Endothelial cell of umbilical vein (primary cell): ENCODE measurements around the gene UNC119B. TPM values are rescaled to one million over a fixed set of nuclear protein-coding genes. Genes with fewer than 3 reads are reported as not detected.

Experiments
- BruUV-seq: library from RNA; stranded (reverse); fragments of 400-500 nt; replicated peaks from 2 replicates; lab custom pipeline; 2021; lab: Mats Ljungman, UMichigan
- CTCF ChIA-PET: fragments of 300-600, 350-600 bp; sonication (Branson Sonifier 250); formaldehyde crosslinking; loops from one replicate; lab custom pipeline; 2021; ENCODE audit warnings: antibody characterized with exemption, inconsistent platforms; lab: Charles Lee
- POLR2A ChIA-PET: fragments of 300-600, 350-600 bp; sonication (Branson Sonifier 250); formaldehyde crosslinking; loops from one replicate; lab custom pipeline; 2021; ENCODE audit warnings: antibody characterized with exemption, inconsistent platforms; lab: Charles Lee
- DNase-seq: peaks from one replicate; pipeline ENCODE4 v3.0.0-alpha.2; 2011; ENCODE audit warnings: low read depth, low spot score
- FAIRE-seq: peaks from 2 replicates; lab custom pipeline; 2011; peaks lifted over from hg19 to GRCh38; lab: Jason Lieb, UNC
- H2AFZ ChIP-seq: 2 replicates; pipeline ENCODE4 v1.6.0; 2012; ENCODE audit warnings: low read depth, low read length, control low read depth, inconsistent platforms
- H3K27ac ChIP-seq: 2 replicates; pipeline ENCODE4 v1.5.1; 2011; ENCODE audit warnings: low read depth, mild to moderate bottlenecking, control low read depth, low read length, moderate library complexity; ENCODE audit not compliant: insufficient read depth
- H3K27me3 ChIP-seq, 2 experiments: 2 replicates each; pipeline versions ENCODE4 v1.6.0 to v1.6.1; 2011; ENCODE audit warnings: low read length in 2 of 2, mixed read lengths in 1 of 2; ENCODE audit not compliant: control insufficient read depth in 2 of 2, insufficient read depth in 2 of 2
- H3K36me3 ChIP-seq, 2 experiments: 2 replicates in 1 of 2; 3 replicates in 1 of 2; pipeline ENCODE4 v1.5.1; 2011; ENCODE audit warnings: low read length in 2 of 2, mild to moderate bottlenecking in 1 of 2, moderate library complexity in 1 of 2; ENCODE audit not compliant: control insufficient read depth in 2 of 2, insufficient read depth in 2 of 2; ENCODE audit errors: extremely low read depth in 1 of 2
- H3K4me1 ChIP-seq: 3 replicates; pipeline ENCODE4 v1.5.1; 2011; ENCODE audit warnings: mild to moderate bottlenecking, low read length; ENCODE audit not compliant: control insufficient read depth, insufficient read depth; ENCODE audit errors: extremely low read depth
- H3K4me2 ChIP-seq: 2 replicates; pipeline ENCODE4 v1.6.1; 2011; ENCODE audit warnings: low read length, control low read depth, mixed read lengths; ENCODE audit not compliant: insufficient read depth
- H3K4me3 ChIP-seq, 3 experiments: fragments of 200-600 bp in 1 of 3; sonication (generic), shearing (Covaris generic) in 1 of 3; replicated peaks in 1 of 3; 2 replicates each; pipeline ENCODE4 v1.5.1; 2011 to 2016; ENCODE audit warnings: control low read depth in 3 of 3, low read length in 3 of 3, mild to moderate bottlenecking in 2 of 3, inconsistent platforms in 1 of 3, low read depth in 1 of 3, moderate library complexity in 1 of 3; ENCODE audit not compliant: insufficient read depth in 1 of 3
- H3K79me2 ChIP-seq: 2 replicates; pipeline ENCODE4 v1.6.0; 2012; ENCODE audit warnings: low read length, inconsistent platforms; ENCODE audit not compliant: control insufficient read depth, insufficient read depth
- H3K9ac ChIP-seq: replicated peaks from 2 replicates; pipeline ENCODE3; 2011; ENCODE audit warnings: low read length, control low read depth; ENCODE audit not compliant: insufficient read depth; ENCODE audit errors: extremely low read depth
- H3K9me1 ChIP-seq: replicated peaks from 3 replicates; pipeline ENCODE4 v1.6.0; 2011; ENCODE audit warnings: mild to moderate bottlenecking, low read length; ENCODE audit not compliant: control insufficient read depth, insufficient read depth; ENCODE audit errors: extremely low read depth
- H3K9me3 ChIP-seq: replicated peaks from 2 replicates; pipeline ENCODE4 v1.5.1; 2012; ENCODE audit warnings: low read length, inconsistent platforms; ENCODE audit not compliant: control insufficient read depth, insufficient read depth
- H4K20me1 ChIP-seq: replicated peaks from 2 replicates; pipeline ENCODE3; 2011; ENCODE audit warnings: mild to moderate bottlenecking, low read length; ENCODE audit not compliant: control insufficient read depth, insufficient read depth; ENCODE audit errors: extremely low read depth
- CTCF ChIP-seq, 2 donors: IDR thresholded peaks; 1 replicate in 1 of 2; 2 replicates in 1 of 2; pipeline ENCODE4 v1.5.1; 2011; ENCODE audit warnings: low read length in 2 of 2, mild to moderate bottlenecking in 2 of 2, moderate library complexity in 2 of 2, control low read depth in 1 of 2, inconsistent platforms in 1 of 2, low read depth in 1 of 2; ENCODE audit not compliant: insufficient read depth in 1 of 2; ENCODE audit errors: extremely low read depth in 1 of 2
- EZH2 ChIP-seq: IDR thresholded peaks from 2 replicates; pipeline ENCODE4 v1.6.1; 2012; ENCODE audit warnings: borderline replicate concordance, low read depth, mild to moderate bottlenecking, moderate library complexity, low read length, inconsistent platforms; ENCODE audit not compliant: severe bottlenecking
- FOS ChIP-seq: IDR thresholded peaks from 2 replicates; pipeline ENCODE4 v1.6.1; 2011; ENCODE audit warnings: mild to moderate bottlenecking, low read length, moderate library complexity, borderline replicate concordance; ENCODE audit not compliant: insufficient read depth
- GATA2 ChIP-seq: IDR thresholded peaks from 2 replicates; pipeline ENCODE4 v1.7.0; 2011; ENCODE audit warnings: low read depth, mild to moderate bottlenecking, moderate library complexity, mixed read lengths, low read length; ENCODE audit not compliant: insufficient read length, insufficient read depth
- JUN ChIP-seq: IDR thresholded peaks from 2 replicates; pipeline ENCODE4 v1.6.1; 2011; ENCODE audit warnings: borderline replicate concordance, low read depth; ENCODE audit not compliant: insufficient read length, insufficient read depth
- MAX ChIP-seq: IDR thresholded peaks from 2 replicates; pipeline ENCODE4 v1.6.1; 2011; ENCODE audit not compliant: insufficient read depth, insufficient read length
- MYC ChIP-seq: IDR thresholded peaks from one replicate; pipeline ENCODE4 v1.6.1; 2011; ENCODE audit warnings: mild to moderate bottlenecking, low read depth, low read length
- POLR2A ChIP-seq: IDR thresholded peaks from 2 replicates; pipeline ENCODE4 v1.6.1; 2012; ENCODE audit warnings: low read depth, mild to moderate bottlenecking, control low read depth, low read length
- POLR2AphosphoS5 ChIP-seq: IDR thresholded peaks from 2 replicates; pipeline ENCODE4 v1.6.1; 2012; ENCODE audit warnings: low read depth, mild to moderate bottlenecking, control low read depth, low read length, moderate library complexity; ENCODE audit not compliant: insufficient read depth
- dilution Hi-C: fragments of 300-500 bp; cut with MboI; formaldehyde crosslinking; loops from one replicate; pipeline ENCODE4 v1.15.0; 2019; ENCODE audit warnings: low sequenced_read_pairs; ENCODE audit not compliant: extremely low pct_ligation_motif_present
- intact Hi-C: fragments of 100-400 bp; cut with micrococcal nuclease; formaldehyde crosslinking; loops from one replicate; pipeline ENCODE4 v1.10.0; 2022
- polyA plus RNA-seq, 4 experiments: library from polyadenylated mRNA; depleted of rRNA in 3 of 4; stranded (reverse) in 3 of 4; unstranded in 1 of 4; fragments of >200 nt; gene quantifications; 2 replicates each; pipeline versions ENCODE4 v1.2.1 to v1.2.3, GENCODE V29; 2011 to 2012; ENCODE audit warnings: missing spikeins in 1 of 4
- total RNA-seq: library from RNA; stranded (reverse); gene quantifications from 2 replicates; pipeline ENCODE4 v1.2.3, GENCODE V29; 2021

The UNC119B gene
- total and polyA plus RNA-seq, 2 donors (not counting 3 experiments of a cell fraction or from before 2014, with no cell fraction given), result 23.1 to 33.7 TPM

- no peak for TF ChIP-seq FOS
- no peak for TF ChIP-seq POLR2A
- no peak for TF ChIP-seq EZH2
- TF ChIP-seq CTCF (IDR thresholded peaks at IDR 0.05; ENCODE audit: extremely low read depth in 1 of 2, insufficient read depth in 1 of 2, low read depth in 1 of 2, low read length in 2 of 2), result no peak
- no peak for TF ChIP-seq GATA2
- TF ChIP-seq JUN, result no peak
- no peak for TF ChIP-seq MAX
- TF ChIP-seq MYC, result no peak
- TF ChIP-seq POLR2AphosphoS5, result no peak
- H2AFZ ChIP-seq, result peak overlapping the region; percentile 58
- H3K9ac ChIP-seq, result no peak overlapping the region
- no peaks in the 10 kb centered on the region for H3K79me2 ChIP-seq
- H3K9me1 ChIP-seq, result no peaks in the 10 kb centered on the region
- dilution Hi-C loops, result no loop called here
- H3K4me1 ChIP-seq, result peaks cover 26% of the 10 kb centered on the region
- H3K4me2 ChIP-seq, result no peak overlapping the region
- BruUV-seq, result no TSS peak
- peak; percentile 84 for FAIRE-seq
- H3K27me3 ChIP-seq, result no peaks in the 10 kb centered on the region
- H3K4me3 ChIP-seq, result no peak overlapping the region
- ChIA-PET POLR2A (no interaction called here), CTCF (interaction anchor here (2.3 to 3.0 kb wide), 2 partner anchors 10 to 32 kb away, joined by 8 to 34 read pairs; no protein-coding TSS in a partner anchor)
- peak overlapping the region; percentile 3 for H3K27ac ChIP-seq
- no peaks in the 10 kb centered on the region for H3K9me3 ChIP-seq
- DNase-seq, result no peak
- intact Hi-C loops, result no loop called here
- no peaks in the 10 kb centered on the region for H3K36me3 ChIP-seq
- H4K20me1 ChIP-seq, result no peaks in the 10 kb centered on the region
These were observed 30.0 kb upstream of the UNC119B start for GRCh38 chr12:120680165-120680738.
